ENCODE measurements around the gene OR7G3. TPM values are rescaled to one million over a fixed set of nuclear protein-coding genes. Genes with fewer than 3 reads are reported as not detected.

Gene OR7G3
- total and polyA plus RNA-seq, 12 donors = not detected

DNA sequence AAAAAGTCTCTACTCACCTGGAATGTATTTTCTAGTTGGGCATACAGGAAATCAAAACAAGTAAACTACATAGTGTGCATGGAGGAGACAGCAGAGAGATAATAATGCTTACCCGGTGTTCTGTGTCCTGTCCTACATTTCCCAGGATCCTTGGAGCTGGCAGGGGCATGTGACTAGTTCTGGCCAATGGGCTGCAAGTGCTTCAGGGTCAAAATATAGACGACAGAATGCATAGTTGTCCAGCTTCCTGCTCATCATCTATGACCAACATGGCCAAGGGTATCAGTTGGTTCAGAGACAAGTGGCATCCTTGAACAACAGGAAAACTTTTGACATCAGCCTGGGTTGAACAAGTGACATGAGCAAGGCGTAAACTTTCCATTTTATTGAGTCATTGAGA is 21.9 kb upstream of the OR7G3 start:
- WGBS, 2 donors = 92 to 100% methylated on average over 3 of the region's 3 CpGs
- peaks cover 0 to 44% (median 10%) of the 10 kb centered on the region in 9 donors for H3K36me3 ChIP-seq
- H3K9me3 ChIP-seq = peaks cover 0 to 59% (median 20%) of the 10 kb centered on the region in 11 donors
- no peaks in the 10 kb centered on the region for H3K27me3 ChIP-seq
- no peak overlapping the region for H3K4me3 ChIP-seq
- DNase-seq = no peak
- no peak overlapping the region for H3K27ac ChIP-seq
- H3K4me1 ChIP-seq = peaks cover 0 to 5% (median 0%) of the 10 kb centered on the region in 9 donors
- TF ChIP-seq CTCF (IDR thresholded peaks at IDR 0.05) = no peak
- ATAC-seq = no peak
- intact Hi-C loops (cut with DNase I) = loop anchor here in 5 of 10 donors (10.0 kb wide), 4 partner anchors 156 to 646 kb away; partner anchors contain the start of genes ZNF266 (in 1 of the 5) and ZNF699 (in 1 of the 5)

GRCh38 chr19:9146882-9147281 is 20.1 kb upstream of the OR7G3 start:
- Histone ChIP-seq H3K4me3 (no peak overlapping the region), H3K36me3 (peaks cover 0 to 27% (median 0%) of the 10 kb centered on the region in 9 donors), H3K27ac (no peak overlapping the region), H3K27me3 (no peaks in the 10 kb centered on the region), H3K9me3 (peaks cover 0 to 45% (median 17%) of the 10 kb centered on the region in 11 donors), H3K4me1 (peaks cover 0 to 18% (median 10%) of the 10 kb centered on the region in 9 donors)
- intact Hi-C loops (cut with DNase I) = loop anchor here in 5 of 10 donors (10.0 kb wide), 4 partner anchors 158 to 648 kb away; partner anchors contain the start of genes ZNF266 (in 1 of the 5) and ZNF699 (in 1 of the 5)
- no peak for TF ChIP-seq CTCF (IDR thresholded peaks at IDR 0.05)
- ATAC-seq (peak in 2 of 8 donors; percentile 51 to 53), DNase-seq (no peak)
- WGBS, 2 donors = 61 to 65% methylated on average over 1 of the region's 1 CpG

DNA sequence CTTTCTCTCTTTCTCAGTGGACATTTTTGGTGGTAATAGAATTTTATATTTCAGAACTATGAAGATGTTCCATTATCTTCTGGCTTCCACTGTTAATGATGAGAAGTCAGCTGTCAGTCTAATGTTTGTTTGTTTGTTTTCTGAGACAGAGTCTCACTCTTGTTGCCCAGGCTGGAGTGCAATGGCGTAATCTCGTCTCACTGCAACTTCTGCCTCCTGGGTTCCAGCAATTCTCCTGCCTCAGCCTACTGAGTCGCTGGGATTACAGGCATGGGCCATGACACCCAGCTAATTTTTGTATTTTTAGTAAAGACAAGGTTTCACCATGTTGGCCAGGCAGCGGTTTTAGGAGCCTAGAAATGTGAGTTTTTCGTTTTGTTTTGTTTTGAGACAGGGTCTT is 18.2 kb upstream of the OR7G3 start:
- peaks cover 0 to 27% (median 0%) of the 10 kb centered on the region in 9 donors for H3K36me3 ChIP-seq
- intact Hi-C loops (cut with DNase I) = loop anchor here in 5 of 10 donors (10.0 kb wide), 4 partner anchors 160 to 650 kb away; partner anchors contain the start of genes ZNF266 (in 1 of the 5) and ZNF699 (in 1 of the 5)
- no peak overlapping the region for H3K27ac ChIP-seq
- no peak overlapping the region for H3K4me3 ChIP-seq
- H3K4me1 ChIP-seq = peaks cover 0 to 30% (median 21%) of the 10 kb centered on the region in 9 donors
- peaks cover 0 to 32% (median 17%) of the 10 kb centered on the region in 11 donors for H3K9me3 ChIP-seq
- DNase-seq (no peak), ATAC-seq (no peak)
- TF ChIP-seq CTCF (IDR thresholded peaks at IDR 0.05) = no peak
- H3K27me3 ChIP-seq = no peaks in the 10 kb centered on the region
- WGBS, 2 donors = 97 to 98% methylated on average over 5 of the region's 5 CpGs

- intact Hi-C loops (cut with DNase I) = loop anchor here in 5 of 10 donors (2.0 to 10.0 kb wide), 5 partner anchors 164 to 654 kb away; partner anchors contain the start of genes ZNF699 (in 2 of the 5) and ZNF266 (in 1 of the 5)
- peaks cover 0 to 19% (median 11%) of the 10 kb centered on the region in 11 donors for H3K9me3 ChIP-seq
- WGBS, 2 donors = 0 to 1% methylated on average over 43 of the region's 43 CpGs
- H3K4me3 ChIP-seq = peak within 1 kb of the TSS; percentile 64 to 95 (median 84)
- no peak for TF ChIP-seq CTCF (IDR thresholded peaks at IDR 0.05)
- peaks cover 0 to 30% (median 21%) of the 10 kb centered on the region in 9 donors for H3K4me1 ChIP-seq
- H3K27me3 ChIP-seq = no peaks in the 10 kb centered on the region
- ATAC-seq (peak; percentile 97 to 99 (median 98)), DNase-seq (peak; percentile 88 to 95)
- H3K27ac ChIP-seq = peak within 1 kb of the TSS; percentile 59 to 94 (median 90)
- peaks cover 0 to 11% (median 0%) of the 10 kb centered on the region in 9 donors for H3K36me3 ChIP-seq
Observed at GRCh38 chr19:9140159-9140874, 13.6 kb upstream of the OR7G3 start, which contains the start of gene ZNF317. ZNF317 (plus strand) TSS chr19:9140397; CDS start chr19:9156017, 15,620 bp downstream.

Measured in heart right ventricle (tissue), 16 donors.